ENCODE data around the gene KCNC3. TPM values are rescaled to one million over a fixed set of nuclear protein-coding genes. Genes with fewer than 3 reads are reported as not detected.

Gene KCNC3
- total RNA-seq, 1 donor from 2014 or later = 44.3 TPM

- Mint-ChIP-seq H3K9me3 (no peaks in the 10 kb centered on the region), H3K27ac (no peak overlapping the region), H3K4me1 (no peaks in the 10 kb centered on the region), H3K4me3 (no peak overlapping the region), H3K36me3 (ENCODE audit: low read depth) (no peaks in the 10 kb centered on the region), H3K27me3 (peaks cover 21% of the 10 kb centered on the region)
- DNase-seq = no peak
- CTCF ChIA-PET = no interaction called here
- no peak for ATAC-seq (ENCODE audit: low read depth)
- intact Hi-C loops (cut with micrococcal nuclease) = no loop called here
- POLR2A ChIA-PET = no interaction called here
- TF ChIP-seq, protein P1, sequence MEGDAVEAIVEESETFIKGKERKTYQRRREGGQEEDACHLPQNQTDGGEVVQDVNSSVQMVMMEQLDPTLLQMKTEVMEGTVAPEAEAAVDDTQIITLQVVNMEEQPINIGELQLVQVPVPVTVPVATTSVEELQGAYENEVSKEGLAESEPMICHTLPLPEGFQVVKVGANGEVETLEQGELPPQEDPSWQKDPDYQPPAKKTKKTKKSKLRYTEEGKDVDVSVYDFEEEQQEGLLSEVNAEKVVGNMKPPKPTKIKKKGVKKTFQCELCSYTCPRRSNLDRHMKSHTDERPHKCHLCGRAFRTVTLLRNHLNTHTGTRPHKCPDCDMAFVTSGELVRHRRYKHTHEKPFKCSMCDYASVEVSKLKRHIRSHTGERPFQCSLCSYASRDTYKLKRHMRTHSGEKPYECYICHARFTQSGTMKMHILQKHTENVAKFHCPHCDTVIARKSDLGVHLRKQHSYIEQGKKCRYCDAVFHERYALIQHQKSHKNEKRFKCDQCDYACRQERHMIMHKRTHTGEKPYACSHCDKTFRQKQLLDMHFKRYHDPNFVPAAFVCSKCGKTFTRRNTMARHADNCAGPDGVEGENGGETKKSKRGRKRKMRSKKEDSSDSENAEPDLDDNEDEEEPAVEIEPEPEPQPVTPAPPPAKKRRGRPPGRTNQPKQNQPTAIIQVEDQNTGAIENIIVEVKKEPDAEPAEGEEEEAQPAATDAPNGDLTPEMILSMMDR (IDR thresholded peaks at IDR 0.05) = no peak
These were observed 62.3 kb downstream of the KCNC3 start for GRCh38 chr19:50266896-50267295.

- H3K4me3 Mint-ChIP-seq = no peak overlapping the region
- no peaks in the 10 kb centered on the region for H3K9me3 Mint-ChIP-seq
- H3K4me1 Mint-ChIP-seq = no peaks in the 10 kb centered on the region
- CTCF ChIA-PET = no interaction called here
- intact Hi-C loops (cut with micrococcal nuclease) = no loop called here
- peaks cover 19% of the 10 kb centered on the region for H3K27me3 Mint-ChIP-seq
- ATAC-seq (ENCODE audit: low read depth) (no peak), DNase-seq (no peak)
- POLR2A ChIA-PET = no interaction called here
- no peaks in the 10 kb centered on the region for H3K36me3 Mint-ChIP-seq (ENCODE audit: low read depth)
- H3K27ac Mint-ChIP-seq = no peak overlapping the region
- TF ChIP-seq, protein P1 (IDR thresholded peaks at IDR 0.05) = no peak
These were observed 63.1 kb downstream of the KCNC3 start for GRCh38 chr19:50266041-50266440.

GRCh38 chr19:50264483-50265186, 64.5 kb downstream of the KCNC3 start:
- intact Hi-C loops (cut with micrococcal nuclease) = no loop called here
- Mint-ChIP-seq H3K36me3 (ENCODE audit: low read depth) (no peaks in the 10 kb centered on the region), H3K4me1 (no peaks in the 10 kb centered on the region), H3K27me3 (peaks cover 16% of the 10 kb centered on the region), H3K4me3 (no peak overlapping the region), H3K9me3 (no peaks in the 10 kb centered on the region), H3K27ac (no peak overlapping the region)
- TF ChIP-seq, protein P1 (IDR thresholded peaks at IDR 0.05) = no peak
- DNase-seq = no peak
- CTCF ChIA-PET = no interaction called here
- ATAC-seq (ENCODE audit: low read depth) = no peak
- POLR2A ChIA-PET = no interaction called here

- POLR2A ChIA-PET = no interaction called here
- no peak overlapping the region for H3K27ac Mint-ChIP-seq
- ATAC-seq (ENCODE audit: low read depth) (no peak), DNase-seq (no peak)
- no peaks in the 10 kb centered on the region for H3K36me3 Mint-ChIP-seq (ENCODE audit: low read depth)
- TF ChIP-seq, protein P1 (IDR thresholded peaks at IDR 0.05) = no peak
- CTCF ChIA-PET = no interaction called here
- H3K4me3 Mint-ChIP-seq = no peak overlapping the region
- intact Hi-C loops (cut with micrococcal nuclease) = no loop called here
- H3K9me3 Mint-ChIP-seq = no peaks in the 10 kb centered on the region
- no peaks in the 10 kb centered on the region for H3K4me1 Mint-ChIP-seq
- peaks cover 13% of the 10 kb centered on the region for H3K27me3 Mint-ChIP-seq
These were observed 66.0 kb downstream of the KCNC3 start for GRCh38 chr19:50263176-50263575.

Other genes starting within 250 kb of the KCNC3 start
- gene IZUMO2, start 166.1 kb downstream of the KCNC3 start, total RNA-seq = not detected in 2 replicates
- gene MYH14, start 125.8 kb downstream of the KCNC3 start, total RNA-seq = not detected in 2 replicates
- 1.4 and 2.4 TPM in 2 replicates for gene NAPSA, start 36.3 kb upstream of the KCNC3 start, total RNA-seq
- 66.9 and 79.5 TPM in 2 replicates for gene NR1H2, start 47.1 kb upstream of the KCNC3 start, total RNA-seq
- gene POLD1, start 55.0 kb upstream of the KCNC3 start, total RNA-seq = 58.8 and 65.5 TPM in 2 replicates
- gene SPIB, start 89.6 kb upstream of the KCNC3 start, total RNA-seq = 280 and 324 TPM in 2 replicates
- 1.1 and 1.4 TPM in 2 replicates for gene MYBPC2, start 103.5 kb upstream of the KCNC3 start, total RNA-seq
- 70.8 and 72.1 TPM in 2 replicates for gene EMC10, start 147.1 kb upstream of the KCNC3 start, total RNA-seq
- gene GARIN5A, start 147.5 kb upstream of the KCNC3 start, total RNA-seq = 0.29 and 0.67 TPM in 2 replicates
- gene JOSD2, start 181.8 kb upstream of the KCNC3 start, total RNA-seq = 21.0 and 23.7 TPM in 2 replicates
- gene ASPDH, start 184.5 kb upstream of the KCNC3 start, total RNA-seq = not detected in 2 replicates
- not detected in 2 replicates for gene LRRC4B, start 239.1 kb upstream of the KCNC3 start, total RNA-seq